ENCODE data around the gene GALNT18.
"Not testable (repeated sequence)": the region's sequence is repeated elsewhere in the genome, so short reads cannot be mapped to it uniquely, and the experiment has no call there.

GALNT18 gene

DNA sequence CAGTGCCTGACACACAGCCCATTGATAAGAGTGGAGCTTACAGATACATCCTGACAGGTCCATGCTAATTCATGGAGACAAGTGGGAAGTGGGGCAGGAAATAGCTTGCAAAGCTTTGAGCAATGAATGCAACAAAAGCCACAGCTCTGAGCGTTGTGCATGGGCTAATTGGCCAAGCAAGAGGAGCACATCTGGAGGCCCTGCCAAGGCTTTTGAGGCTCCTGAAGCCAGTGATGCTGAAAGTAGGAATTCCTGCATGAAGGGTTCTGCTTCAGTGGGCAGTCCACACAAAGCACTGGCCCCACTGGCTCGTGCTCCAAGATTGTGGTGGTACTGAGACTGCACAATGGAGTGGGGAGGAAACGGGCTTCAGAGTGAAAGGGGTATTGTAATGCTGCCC, 164.9 kb downstream of the GALNT18 start:
- TF ChIP-seq, protein P1, sequence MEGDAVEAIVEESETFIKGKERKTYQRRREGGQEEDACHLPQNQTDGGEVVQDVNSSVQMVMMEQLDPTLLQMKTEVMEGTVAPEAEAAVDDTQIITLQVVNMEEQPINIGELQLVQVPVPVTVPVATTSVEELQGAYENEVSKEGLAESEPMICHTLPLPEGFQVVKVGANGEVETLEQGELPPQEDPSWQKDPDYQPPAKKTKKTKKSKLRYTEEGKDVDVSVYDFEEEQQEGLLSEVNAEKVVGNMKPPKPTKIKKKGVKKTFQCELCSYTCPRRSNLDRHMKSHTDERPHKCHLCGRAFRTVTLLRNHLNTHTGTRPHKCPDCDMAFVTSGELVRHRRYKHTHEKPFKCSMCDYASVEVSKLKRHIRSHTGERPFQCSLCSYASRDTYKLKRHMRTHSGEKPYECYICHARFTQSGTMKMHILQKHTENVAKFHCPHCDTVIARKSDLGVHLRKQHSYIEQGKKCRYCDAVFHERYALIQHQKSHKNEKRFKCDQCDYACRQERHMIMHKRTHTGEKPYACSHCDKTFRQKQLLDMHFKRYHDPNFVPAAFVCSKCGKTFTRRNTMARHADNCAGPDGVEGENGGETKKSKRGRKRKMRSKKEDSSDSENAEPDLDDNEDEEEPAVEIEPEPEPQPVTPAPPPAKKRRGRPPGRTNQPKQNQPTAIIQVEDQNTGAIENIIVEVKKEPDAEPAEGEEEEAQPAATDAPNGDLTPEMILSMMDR (IDR thresholded peaks at IDR 0.05; ENCODE audit: low read depth, low read length), result no peak
- no peak for DNase-seq (ENCODE audit: extremely low read depth, low read depth)

DNA sequence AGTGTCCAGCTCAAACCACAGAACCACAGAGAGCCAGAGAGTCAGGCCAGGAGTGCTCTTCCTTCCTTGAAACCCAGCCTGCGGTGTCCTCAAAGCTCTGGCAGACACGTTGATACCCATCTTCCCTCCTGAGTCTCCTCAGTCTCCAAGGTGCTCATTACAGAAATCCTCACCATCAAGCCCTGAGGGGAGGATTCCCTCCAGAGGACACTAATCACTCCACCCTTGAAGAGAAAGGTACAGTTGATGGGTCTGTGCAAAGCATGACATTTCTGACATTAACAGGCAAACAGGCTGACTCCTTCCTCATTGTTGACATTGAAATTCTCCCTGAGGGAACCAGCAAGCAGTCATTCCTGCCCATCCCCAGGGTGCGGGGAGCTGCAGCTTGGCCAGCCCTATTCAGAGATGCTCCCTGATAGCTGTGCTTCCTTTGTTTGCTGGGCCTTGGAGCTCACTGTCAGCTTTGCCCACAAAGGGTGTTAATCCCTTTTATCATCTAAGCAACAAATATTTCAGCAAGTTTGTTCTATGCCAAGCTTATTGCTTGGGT, 167.1 kb downstream of the GALNT18 start:
- no peak for DNase-seq (ENCODE audit: extremely low read depth, low read depth)
- TF ChIP-seq, protein P1 (IDR thresholded peaks at IDR 0.05; ENCODE audit: low read depth, low read length), result no peak

DNA sequence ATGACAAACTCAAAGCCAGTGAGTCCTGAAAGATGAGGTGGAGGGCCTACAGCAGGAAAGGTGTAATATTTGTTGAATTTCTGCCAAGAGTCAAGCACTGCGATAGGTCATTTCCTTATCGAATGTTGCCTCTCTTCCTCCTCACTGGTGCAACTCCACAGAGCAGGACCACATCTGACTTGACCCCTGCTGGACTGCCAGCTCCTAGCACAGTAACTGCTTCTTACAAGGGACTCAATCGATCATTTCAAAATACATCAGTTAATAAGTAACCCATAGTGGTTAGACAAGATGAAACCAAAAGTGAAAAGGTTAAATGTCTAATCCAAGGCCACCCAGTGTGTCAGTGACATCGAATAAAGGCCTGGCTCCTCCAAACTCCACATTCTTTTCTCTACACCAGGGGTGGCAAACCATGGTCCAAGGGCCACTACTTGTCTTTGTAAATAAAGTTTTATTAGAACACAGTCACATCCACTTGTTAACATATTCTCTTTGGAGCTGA, 170.3 kb downstream of the GALNT18 start:
- no peak for DNase-seq (ENCODE audit: extremely low read depth, low read depth)
- TF ChIP-seq, protein P1 (IDR thresholded peaks at IDR 0.05; ENCODE audit: low read depth, low read length), result no peak

DNA sequence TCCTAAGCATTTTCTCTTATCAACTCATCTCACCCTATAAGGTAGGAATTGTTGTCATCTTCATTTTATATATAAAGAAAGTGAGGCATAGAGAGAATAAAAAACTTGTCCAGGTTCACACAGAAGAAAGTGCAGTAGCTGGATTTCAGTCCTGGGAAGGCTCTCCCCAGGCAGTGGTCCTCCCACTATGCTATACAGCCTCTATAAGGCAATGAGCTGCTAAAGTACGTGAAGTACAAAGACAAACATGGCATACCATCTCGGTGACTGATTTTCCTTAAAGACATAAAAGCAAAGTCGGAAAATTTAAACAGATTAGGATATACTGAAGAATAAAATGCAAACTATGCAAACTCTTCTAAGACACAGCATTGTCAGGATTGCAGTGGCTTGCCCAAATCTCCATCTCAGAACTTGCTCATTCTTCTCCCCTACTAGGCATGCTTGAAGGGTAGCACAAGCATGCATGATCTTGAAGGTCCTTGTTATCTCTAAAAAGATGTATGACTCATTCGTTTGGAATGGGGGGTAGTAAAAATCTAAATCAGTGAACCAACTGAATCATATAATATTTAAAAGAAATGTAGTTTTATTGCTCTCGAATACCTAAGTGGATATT, 171.0 kb downstream of the GALNT18 start:
- TF ChIP-seq, protein P1 (IDR thresholded peaks at IDR 0.05; ENCODE audit: low read depth, low read length), result no peak
- no peak for DNase-seq (ENCODE audit: extremely low read depth, low read depth)

DNA sequence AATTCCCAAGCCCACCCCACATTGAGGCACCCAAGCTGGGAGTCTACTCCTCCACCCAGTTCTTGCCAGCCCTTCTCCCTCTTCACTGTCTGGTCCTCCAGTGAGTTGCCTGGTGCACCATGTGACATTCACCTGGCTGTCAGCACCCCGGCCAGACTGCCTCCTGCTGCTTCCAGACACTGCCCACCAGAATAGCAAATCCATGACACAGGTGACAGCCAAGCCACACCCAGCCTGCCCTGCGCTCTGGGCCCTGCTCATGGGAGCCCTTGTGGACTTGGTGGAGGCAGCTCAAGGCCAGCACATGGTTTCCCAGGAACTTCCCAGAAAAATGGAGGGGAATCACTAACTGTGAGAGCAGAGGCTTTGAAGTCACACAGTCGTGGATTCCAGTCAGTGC, 172.5 kb downstream of the GALNT18 start:
- TF ChIP-seq, protein P1 (IDR thresholded peaks at IDR 0.05; ENCODE audit: low read depth, low read length), result no peak
- DNase-seq (ENCODE audit: extremely low read depth, low read depth), result no peak

DNA sequence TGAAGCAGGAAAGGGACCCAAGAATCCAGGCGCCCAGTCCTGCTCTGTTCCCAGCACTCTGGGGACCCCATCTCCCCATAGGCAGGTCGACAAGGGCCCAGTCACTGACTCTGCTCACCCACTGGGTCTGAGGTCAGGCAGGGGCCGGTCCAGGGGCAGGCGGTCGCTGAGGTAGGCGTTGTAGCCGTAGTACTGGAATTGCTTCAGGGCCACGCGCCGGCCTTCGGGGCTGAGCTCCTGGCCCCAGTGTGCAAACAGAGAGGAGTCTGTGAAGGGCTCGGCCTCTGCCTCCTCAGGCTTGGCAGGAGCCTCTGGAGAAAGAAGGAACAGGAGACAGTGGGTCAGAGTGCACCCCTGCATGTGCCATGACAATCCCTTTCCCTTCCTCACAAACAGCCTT, 173.2 kb downstream of the GALNT18 start:
- no peak for DNase-seq (ENCODE audit: extremely low read depth, low read depth)
- TF ChIP-seq, protein P1 (IDR thresholded peaks at IDR 0.05; ENCODE audit: low read depth, low read length), result no peak

DNA sequence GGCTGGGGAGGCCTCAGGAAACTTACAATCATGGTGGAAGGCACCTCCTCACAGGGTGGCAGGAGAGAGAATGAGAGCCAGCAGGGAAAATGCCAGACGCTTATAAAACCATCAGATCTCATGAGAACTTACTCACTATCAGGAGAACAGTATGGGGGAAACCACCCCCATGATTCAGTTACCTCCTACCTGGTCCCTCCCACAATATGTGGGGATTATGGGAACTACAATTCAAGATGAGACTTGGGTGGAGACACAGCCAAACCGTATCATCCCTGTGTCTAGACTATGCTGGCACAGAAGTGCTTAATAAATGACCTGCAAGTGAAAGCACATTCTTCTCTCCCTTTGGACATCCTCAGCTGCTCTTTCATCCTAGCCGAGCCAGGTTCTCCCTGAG, 174.2 kb downstream of the GALNT18 start:
- DNase-seq (ENCODE audit: extremely low read depth, low read depth), result not testable (repeated sequence)

DNA sequence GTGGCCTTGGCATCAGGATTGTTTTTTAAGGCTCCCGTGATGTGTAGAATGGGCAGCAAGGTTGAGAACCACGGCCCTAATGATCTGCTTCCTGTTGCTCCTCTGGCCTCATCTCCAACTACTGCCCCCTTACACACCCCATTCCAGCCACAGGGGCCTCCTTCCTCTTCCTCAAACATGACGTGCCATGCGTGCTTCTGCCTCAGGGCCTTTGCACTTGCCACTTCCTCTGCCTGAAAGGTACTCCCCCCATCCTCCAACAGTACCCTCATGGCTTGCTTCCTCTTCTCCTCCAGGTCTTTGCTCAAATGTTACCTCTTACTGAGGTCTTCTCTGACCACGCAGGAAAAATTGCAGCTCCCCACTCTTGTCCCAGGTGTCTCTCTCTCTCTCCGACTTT, 174.8 kb downstream of the GALNT18 start:
- DNase-seq (ENCODE audit: extremely low read depth, low read depth), result no peak
- TF ChIP-seq, protein P1 (IDR thresholded peaks at IDR 0.05; ENCODE audit: low read depth, low read length), result no peak

Data from AG09319 (cell line).